ENCODE results near the gene OR2AG2.

Gene OR2AG2

GRCh38 chr11:6738590-6738989, 33.2 kb downstream of the OR2AG2 start:
- no peak for DNase-seq

DNA sequence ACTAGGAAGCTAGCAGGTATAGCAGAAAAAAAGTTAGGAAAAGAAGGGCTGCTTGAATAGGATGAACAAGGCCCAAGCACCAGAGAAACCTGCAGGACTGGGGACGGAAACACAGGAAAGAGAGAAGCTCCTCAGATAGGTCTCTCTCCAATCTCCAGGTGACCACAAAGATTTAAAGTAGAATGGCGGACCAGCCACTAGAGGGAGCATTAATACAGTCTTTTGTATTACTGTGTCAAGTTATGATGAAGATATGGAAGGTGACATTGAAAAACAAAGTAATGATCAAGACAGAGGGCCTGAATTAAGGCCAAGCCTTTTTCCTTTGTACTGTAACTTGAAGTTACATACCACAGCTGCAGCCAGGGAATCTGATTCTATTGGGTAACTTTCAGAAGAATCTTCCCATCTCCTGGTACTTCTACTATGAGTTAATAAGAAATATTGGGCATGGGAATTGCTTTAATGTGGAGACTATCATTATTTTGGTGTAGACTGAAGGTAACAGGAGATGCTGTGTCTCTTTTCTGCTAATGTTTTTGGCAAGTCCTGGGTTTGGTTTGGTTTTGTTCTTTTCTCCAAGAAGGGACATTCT, 33.8 kb downstream of the OR2AG2 start:
- DNase-seq = peak; percentile 81

DNA sequence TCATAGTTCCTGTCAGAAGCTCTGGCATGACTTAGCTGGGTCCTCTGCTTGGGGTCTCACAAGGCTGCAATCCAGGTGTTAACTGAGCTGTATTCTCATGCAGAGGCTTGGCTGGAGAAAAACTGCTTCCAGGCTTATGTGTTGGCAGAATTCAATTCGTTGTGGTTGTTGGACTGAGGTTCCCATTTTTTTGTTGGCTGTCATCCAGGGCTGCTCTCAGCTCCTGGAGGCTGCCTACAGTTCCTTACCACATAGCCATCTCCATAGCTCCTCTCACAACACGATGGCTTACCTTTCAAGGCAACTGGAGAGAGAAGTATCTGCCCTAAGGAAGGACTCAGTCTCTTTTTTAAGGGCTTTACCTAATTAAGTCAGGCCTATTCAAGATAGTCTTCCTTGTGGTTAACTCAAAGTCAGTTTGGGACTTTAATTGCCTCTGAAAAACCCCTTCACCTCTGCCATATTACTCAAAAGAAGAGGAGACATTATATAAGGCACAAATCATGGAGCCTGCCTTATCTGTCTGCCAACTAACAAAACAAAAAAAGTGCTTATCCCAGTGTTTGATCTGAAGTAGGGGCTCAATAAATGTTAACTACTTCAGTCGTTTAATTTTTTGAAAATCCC, 35.2 kb downstream of the OR2AG2 start:
- no peak for DNase-seq

GRCh38 chr11:6735306-6735705, 36.5 kb downstream of the OR2AG2 start:
- no peak for DNase-seq

- no peak for DNase-seq
These were observed 37.2 kb downstream of the OR2AG2 start for GRCh38 chr11:6734616-6735015.

DNA sequence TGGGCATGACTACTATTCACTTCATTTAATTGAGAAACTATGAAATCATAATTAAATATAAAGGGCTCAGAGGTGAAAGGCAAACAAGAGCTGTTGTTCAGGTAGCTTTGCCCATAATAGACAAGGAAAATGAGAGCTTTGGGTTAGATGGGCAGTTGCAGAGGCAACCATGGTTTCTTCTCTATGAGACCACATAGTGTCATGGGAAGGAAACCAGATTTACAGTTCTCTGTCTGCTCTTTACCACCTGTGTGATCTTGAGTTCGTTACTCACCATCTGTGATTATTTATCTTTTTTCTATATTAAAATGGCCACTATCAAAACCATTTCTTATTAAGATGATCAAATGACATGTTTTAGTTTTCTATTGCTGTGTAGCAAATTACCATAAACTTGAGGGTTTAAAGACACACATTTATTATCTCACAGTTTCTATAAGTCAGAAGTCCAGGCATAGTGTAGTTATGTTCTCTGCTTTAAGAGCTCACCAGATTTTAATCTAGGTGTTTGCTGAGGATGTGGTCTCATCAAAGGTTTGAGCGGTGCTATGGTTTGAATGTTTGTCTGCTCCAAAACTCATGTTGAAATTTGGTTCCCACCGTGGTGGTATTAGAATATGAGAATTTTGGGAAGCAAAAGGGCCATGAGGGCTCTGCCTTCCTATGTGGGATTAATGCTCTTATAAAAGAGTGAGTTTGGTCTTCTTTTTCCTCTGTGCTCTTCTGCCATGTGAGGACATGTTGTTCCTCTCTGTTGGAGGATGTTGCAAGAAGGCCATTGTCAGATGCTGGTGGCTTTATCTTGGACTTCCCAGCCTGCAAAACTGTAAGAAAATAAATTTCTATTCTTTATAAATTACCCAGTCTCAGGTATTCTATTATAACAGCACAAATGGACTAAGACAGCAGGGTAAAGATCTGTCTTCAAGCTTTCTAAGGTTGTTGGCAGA, 38.2 kb downstream of the OR2AG2 start:
- DNase-seq = no peak

DNA sequence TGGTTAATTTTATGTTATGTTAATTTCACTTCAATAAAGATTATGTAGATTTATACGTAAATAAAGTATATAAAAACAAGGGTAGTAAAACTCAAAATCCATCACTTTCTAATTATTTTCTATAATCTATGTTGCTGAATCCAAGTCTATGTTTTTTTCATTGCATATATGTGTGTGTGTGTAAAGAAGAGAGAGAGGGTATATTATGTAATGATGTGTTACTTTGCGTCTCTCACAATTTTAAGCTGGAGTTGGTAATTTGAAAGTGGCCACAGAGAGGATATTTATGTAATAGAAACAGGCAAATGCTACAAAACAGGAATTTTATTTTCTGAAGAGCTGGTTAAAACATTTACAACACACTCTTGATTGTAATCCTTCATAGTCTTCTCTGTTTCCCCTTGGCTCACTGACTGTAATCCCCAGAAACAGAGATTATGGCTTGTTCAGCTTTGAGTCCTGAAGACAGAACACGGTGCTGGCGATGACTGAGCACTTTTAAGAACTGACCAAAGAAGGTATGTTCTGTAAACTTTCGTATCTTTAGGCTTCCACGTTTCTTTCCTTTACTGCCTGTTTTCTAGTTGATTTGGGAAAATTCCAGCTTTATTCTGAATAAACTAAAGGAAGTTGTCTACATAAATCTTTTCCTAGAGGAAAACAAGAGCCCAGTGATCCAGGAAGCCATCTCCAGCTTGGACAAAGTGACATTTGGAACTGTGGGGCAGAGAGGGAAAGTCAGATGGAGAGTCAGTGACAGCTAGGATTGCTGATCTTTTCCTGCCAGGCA, 43.6 kb downstream of the OR2AG2 start:
- DNase-seq = no peak

- DNase-seq = no peak
These were observed 46.3 kb downstream of the OR2AG2 start for GRCh38 chr11:6725386-6725896.

- DNase-seq = no peak
These were observed 47.8 kb downstream of the OR2AG2 start for GRCh38 chr11:6724013-6724412.

- DNase-seq = no peak
These were observed 50.4 kb downstream of the OR2AG2 start for GRCh38 chr11:6721343-6721742.

DNA sequence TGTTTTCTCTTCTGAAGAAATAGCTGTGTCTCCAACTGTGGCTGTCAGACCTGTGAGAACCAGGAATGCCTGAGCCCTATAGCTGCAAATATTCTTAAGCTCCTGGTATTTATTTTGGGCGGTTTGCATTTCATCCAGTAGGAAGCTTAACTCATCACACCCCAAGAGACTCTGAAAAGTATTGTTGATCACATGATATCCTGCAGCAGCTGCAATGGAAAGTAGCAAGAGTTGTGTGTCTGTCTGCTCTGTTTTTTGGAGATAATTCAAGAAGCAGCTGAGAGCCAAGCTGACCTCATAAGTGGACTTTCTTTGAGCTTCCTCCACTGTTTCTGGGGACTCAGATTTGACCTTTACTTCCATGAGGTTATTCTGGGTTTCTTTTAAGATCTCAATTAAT, 52.2 kb downstream of the OR2AG2 start:
- DNase-seq = no peak

DNA sequence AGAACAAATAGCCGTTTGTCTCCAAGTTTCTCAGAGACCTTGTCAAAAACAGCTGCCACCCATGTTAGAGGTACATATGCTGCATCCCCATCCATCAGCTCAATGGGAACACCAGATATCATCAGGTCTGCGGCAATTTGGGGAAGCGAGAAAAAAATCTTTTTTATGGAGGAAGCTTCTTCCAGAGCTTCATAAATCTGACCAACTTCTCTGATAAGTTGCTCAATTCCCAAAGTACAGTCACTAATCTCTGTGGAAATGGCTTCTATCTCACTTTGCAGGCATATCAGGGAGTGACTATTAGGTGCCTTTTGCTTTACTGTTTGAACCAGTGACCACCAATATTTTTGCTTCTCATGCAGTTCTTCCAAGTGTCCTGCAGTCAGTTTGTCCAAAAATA, 54.4 kb downstream of the OR2AG2 start:
- DNase-seq = no peak

Data from eye (tissue), 1 donor.